Body of pancreas (tissue), 4 donors: ENCODE results near the gene LMBR1L. TPM values are rescaled to one million over a fixed set of nuclear protein-coding genes. Genes with fewer than 3 reads are reported as not detected.
A peak's percentile ranks its signal among the peaks of the same experiment; 100 is the strongest.

ENCODE experiments used
- ATAC-seq: fragments of 150-250 bp; one replicate; pipeline ENCODE4 v1.9.1; 2016
- DNase-seq, 4 donors: peaks; one replicate each; pipeline ENCODE4 v3.0.0-alpha.2; 2019
- H3K27ac ChIP-seq, 4 donors: fragments of 200-600 bp; sonication (generic); 1 replicate in 3 of 4; 2 replicates in 1 of 4; pipeline versions ENCODE4 v1.5.1 to v1.6.1; 2016 to 2019; ENCODE audit warnings: mild to moderate bottlenecking in 1 of 4, mixed read lengths in 1 of 4, moderate library complexity in 1 of 4
- H3K27me3 ChIP-seq, 2 donors: fragments of 200-600 bp; sonication (generic); one replicate each; pipeline ENCODE4 v1.6.0; 2016; ENCODE audit warnings: mild to moderate bottlenecking in 1 of 2
- H3K36me3 ChIP-seq, 2 donors: fragments of 200-600 bp; sonication (generic); replicated peaks in 1 of 2; 2 replicates each; pipeline ENCODE4 v1.5.1; 2016; ENCODE audit warnings: low read depth in 2 of 2; ENCODE audit not compliant: insufficient read depth in 1 of 2
- H3K4me1 ChIP-seq: fragments of 200-600 bp; sonication (generic); one replicate; pipeline ENCODE4 v1.6.0; 2016
- H3K4me3 ChIP-seq, 2 donors: fragments of 200-600 bp; sonication (generic); 1 replicate in 1 of 2; 2 replicates in 1 of 2; pipeline ENCODE4 v1.5.1; 2016 to 2019
- H3K9me3 ChIP-seq, 3 donors: fragments of 200-600 bp; sonication (generic); 1 replicate in 2 of 3; 2 replicates in 1 of 3; pipeline ENCODE4 v1.5.1; 2016
- CTCF ChIP-seq, 7 experiments: fragments of 450-650 bp in 4 of 7; fragments of 200-600 bp in 3 of 7; sonication (generic) in 3 of 7; IDR thresholded peaks; one replicate each; pipeline ENCODE4 v1.5.1; 2016 to 2019; ENCODE audit warnings: antibody characterized with exemption in 7 of 7
- POLR2A ChIP-seq, 3 donors: fragments of 450-650 bp; IDR thresholded peaks; one replicate each; pipeline ENCODE4 v1.6.1; 2016; ENCODE audit warnings: antibody characterized with exemption in 3 of 3, mild to moderate bottlenecking in 2 of 3
- WGBS, 2 donors: methylation state at CpG; one replicate each; pipeline ENCODE4 v1.1.5; 2017; 5-methylcytosine and 5-hydroxymethylcytosine counted together
- intact Hi-C: fragments of 100-400 bp; cut with DNase I; formaldehyde crosslinking; loops from one replicate; pipeline ENCODE4 v1.15.1; 2023
- total RNA-seq, 2 donors: library from RNA; depleted of rRNA; stranded (reverse); fragments of >200 nt; gene quantifications; one replicate each; pipeline ENCODE4 v1.1.0, GENCODE V29; 2016

LMBR1L gene
- total RNA-seq, 2 donors from 2014 or later, result 40.7 to 53.7 TPM

- H3K4me3 ChIP-seq, result no peak overlapping the region
- 75 to 81% methylated on average over 8 to 9 of the region's 9 CpGs for WGBS, 2 donors
- H3K27ac ChIP-seq, result no peak overlapping the region
- no peak for DNase-seq
- H3K27me3 ChIP-seq, result no peaks in the 10 kb centered on the region
- peaks cover 29% of the 10 kb centered on the region for H3K4me1 ChIP-seq
- TF ChIP-seq POLR2A (IDR thresholded peaks at IDR 0.05), result no peak
- TF ChIP-seq CTCF (IDR thresholded peaks at IDR 0.05), result no peak
- peaks cover 0 to 10% of the 10 kb centered on the region in 2 donors for H3K36me3 ChIP-seq
- H3K9me3 ChIP-seq, result no peaks in the 10 kb centered on the region
- intact Hi-C loops, result no loop called here
- ATAC-seq, result no peak
These were observed 5.1 kb downstream of the LMBR1L start for GRCh38 chr12:49105504-49106084.

- ATAC-seq, result no peak
- WGBS, 2 donors, result 42 to 80% methylated on average over 3 of the region's 3 CpGs
- H3K27me3 ChIP-seq, result no peaks in the 10 kb centered on the region
- no peak overlapping the region for H3K4me3 ChIP-seq
- no peak for DNase-seq
- H3K9me3 ChIP-seq, result no peaks in the 10 kb centered on the region
- H3K36me3 ChIP-seq, result peaks cover 0 to 11% of the 10 kb centered on the region in 2 donors
- no peak overlapping the region for H3K27ac ChIP-seq
- peaks cover 29% of the 10 kb centered on the region for H3K4me1 ChIP-seq
- intact Hi-C loops, result no loop called here
- TF ChIP-seq POLR2A (IDR thresholded peaks at IDR 0.05), result no peak
- TF ChIP-seq CTCF (IDR thresholded peaks at IDR 0.05), result no peak
These were observed 5.8 kb downstream of the LMBR1L start for GRCh38 chr12:49104822-49105221.

- Histone ChIP-seq H3K4me1 (no peaks in the 10 kb centered on the region), H3K4me3 (no peak overlapping the region), H3K36me3 (peaks cover 0 to 11% of the 10 kb centered on the region in 2 donors), H3K27me3 (no peaks in the 10 kb centered on the region), H3K27ac (no peak overlapping the region), H3K9me3 (no peaks in the 10 kb centered on the region)
- DNase-seq, result no peak
- intact Hi-C loops, result no loop called here
- ATAC-seq, result no peak
- 89 to 91% methylated on average over 6 of the region's 6 CpGs for WGBS, 2 donors
- no peak for TF ChIP-seq POLR2A (IDR thresholded peaks at IDR 0.05)
These were observed 10.3 kb downstream of the LMBR1L start for GRCh38 chr12:49100380-49100779.

GRCh38 chr12:49098703-49099102, 11.9 kb downstream of the LMBR1L start:
- peaks cover 11% of the 10 kb centered on the region for H3K4me1 ChIP-seq
- ATAC-seq (no peak), DNase-seq (no peak)
- no peak overlapping the region for H3K4me3 ChIP-seq
- H3K27ac ChIP-seq, result no peak overlapping the region
- peaks cover 0 to 11% of the 10 kb centered on the region in 2 donors for H3K36me3 ChIP-seq
- WGBS, 2 donors, result 95 to 100% methylated on average over 2 of the region's 2 CpGs
- TF ChIP-seq CTCF (IDR thresholded peaks at IDR 0.05), result no peak
- no peak for TF ChIP-seq POLR2A (IDR thresholded peaks at IDR 0.05)
- intact Hi-C loops, result no loop called here
- no peaks in the 10 kb centered on the region for H3K9me3 ChIP-seq
- H3K27me3 ChIP-seq, result peaks cover 0 to 10% of the 10 kb centered on the region in 2 donors

GRCh38 chr12:49098035-49098451, 12.6 kb downstream of the LMBR1L start:
- DNase-seq (peak; percentile 47 to 62 (median 56)), ATAC-seq (peak; percentile 57)
- TF ChIP-seq CTCF (IDR thresholded peaks at IDR 0.05) (peak; percentile 49 to 80 (median 68)), POLR2A (IDR thresholded peaks at IDR 0.05) (no peak)
- peaks cover 0 to 11% of the 10 kb centered on the region in 2 donors for H3K36me3 ChIP-seq
- intact Hi-C loops, result no loop called here
- H3K9me3 ChIP-seq, result no peaks in the 10 kb centered on the region
- H3K4me1 ChIP-seq, result peaks cover 12% of the 10 kb centered on the region
- peaks cover 0 to 17% of the 10 kb centered on the region in 2 donors for H3K27me3 ChIP-seq
- H3K4me3 ChIP-seq, result no peak overlapping the region
- H3K27ac ChIP-seq, result no peak overlapping the region
- 65 to 78% methylated on average over 2 to 4 of the region's 4 CpGs for WGBS, 2 donors
